ENCODE results near the gene DPP3.
"Not testable (repeated sequence)": the region's sequence is repeated elsewhere in the genome, so short reads cannot be mapped to it uniquely, and the experiment has no call there.

Gene DPP3

DNA sequence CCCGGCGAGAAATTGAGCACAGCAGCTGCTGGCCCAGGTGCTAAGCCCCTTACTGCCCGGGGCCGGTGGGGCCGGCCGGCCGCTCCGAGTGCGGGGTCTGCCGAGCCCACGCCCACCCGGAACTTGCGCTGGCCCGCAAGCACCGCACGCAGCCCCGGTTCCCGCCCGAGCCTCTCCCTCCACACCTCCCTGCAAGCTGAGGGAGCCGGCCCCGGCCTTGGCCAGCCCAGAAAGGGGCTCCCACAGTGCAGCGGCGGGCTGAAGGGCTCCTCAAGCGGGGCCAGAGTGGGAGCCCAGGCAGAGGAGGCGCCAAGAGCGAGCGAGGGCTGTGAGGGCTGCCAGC lies 39.3 kb upstream of the DPP3 start:
- H3K4me3 ChIP-seq (ENCODE audit: low read length in 2 of 2); H2AK5ac ChIP-seq (ENCODE audit: low read depth, low read length); H2AFZ ChIP-seq (ENCODE audit: low read length); DNase-seq (ENCODE audit: low spot score); H4K91ac ChIP-seq (ENCODE audit: low read depth, low read length, poor library complexity); H3K4me1 ChIP-seq (ENCODE audit: control insufficient read depth in 2 of 2, insufficient read depth in 1 of 2, low read depth in 1 of 2, low read length in 2 of 2); H3K18ac ChIP-seq (ENCODE audit: low read length); H3K14ac ChIP-seq (ENCODE audit: low read length); H4K8ac ChIP-seq (ENCODE audit: low read depth, low read length); H2BK12ac ChIP-seq (ENCODE audit: low read length); H3K4ac ChIP-seq (ENCODE audit: low read length); H3K4me2 ChIP-seq (ENCODE audit: insufficient read depth, low read length, poor library complexity, severe bottlenecking); H3K79me1 ChIP-seq (ENCODE audit: low read depth, low read length); H3K9me3 ChIP-seq (replicated peaks in 1 of 2; ENCODE audit: control insufficient read depth in 2 of 2, insufficient read depth in 1 of 2, low read depth in 1 of 2, low read length in 2 of 2); H3K9ac ChIP-seq (ENCODE audit: low read depth, low read length, poor library complexity); H3K27ac ChIP-seq (replicated peaks; ENCODE audit: low read length); H2BK5ac ChIP-seq (ENCODE audit: low read length); H2BK120ac ChIP-seq (ENCODE audit: low read depth, low read length); H2BK15ac ChIP-seq (ENCODE audit: low read length); H3K23ac ChIP-seq (ENCODE audit: low read depth, low read length, poor library complexity); H3K27me3 ChIP-seq (ENCODE audit: control insufficient read depth in 3 of 3, insufficient read depth in 3 of 3, low read depth in 1 of 3, low read length in 3 of 3): not testable (repeated sequence)
- peaks cover 8 to 13% of the 10 kb centered on the region in 2 donors for H3K36me3 ChIP-seq (replicated peaks in 1 of 2; ENCODE audit: control insufficient read depth in 2 of 2, insufficient read depth in 2 of 2, low read length in 2 of 2)
- no CpG with 5 or more reads among the region's 27 CpGs for WGBS, 2 donors (ENCODE audit: extremely low coverage in 2 of 2, insufficient read length in 2 of 2, insufficient replicate concordance in 1 of 2)

DNA sequence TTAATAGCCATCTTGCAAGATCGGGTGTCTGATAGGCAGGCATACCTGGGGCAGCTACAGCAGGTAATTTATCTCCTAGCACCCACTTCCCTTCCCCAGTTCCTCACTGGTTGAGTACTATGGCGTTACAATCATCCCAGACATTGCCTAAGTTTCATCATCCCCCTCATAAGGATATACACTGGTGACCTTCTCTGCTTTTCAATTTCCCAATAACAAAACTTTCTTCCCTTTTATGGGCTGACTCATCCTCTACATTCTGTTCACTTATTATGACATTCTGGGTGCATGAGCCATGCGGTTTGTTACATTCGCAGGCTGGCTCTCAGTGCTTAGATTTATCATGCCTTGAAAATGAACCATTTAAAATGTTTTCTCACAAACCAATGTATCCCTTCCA lies 36.6 kb upstream of the DPP3 start:
- Histone ChIP-seq H2BK5ac (ENCODE audit: low read length) (no peak overlapping the region), H2AK5ac (ENCODE audit: low read depth, low read length) (no peak overlapping the region), H4K91ac (ENCODE audit: low read depth, low read length, poor library complexity) (no peak overlapping the region), H2BK12ac (ENCODE audit: low read length) (no peak overlapping the region), H3K27ac (replicated peaks; ENCODE audit: low read length) (no peak overlapping the region), H3K4me2 (ENCODE audit: insufficient read depth, low read length, poor library complexity, severe bottlenecking) (no peak overlapping the region), H3K27me3 (ENCODE audit: control insufficient read depth in 3 of 3, insufficient read depth in 3 of 3, low read depth in 1 of 3, low read length in 3 of 3) (no peaks in the 10 kb centered on the region), H3K4me3 (ENCODE audit: low read length in 2 of 2) (no peak overlapping the region), H3K36me3 (replicated peaks in 1 of 2; ENCODE audit: control insufficient read depth in 2 of 2, insufficient read depth in 2 of 2, low read length in 2 of 2) (no peaks in the 10 kb centered on the region), H2BK120ac (ENCODE audit: low read depth, low read length) (no peak overlapping the region), H3K18ac (ENCODE audit: low read length) (no peak overlapping the region), H3K79me1 (ENCODE audit: low read depth, low read length) (no peaks in the 10 kb centered on the region), H2AFZ (ENCODE audit: low read length) (no peak overlapping the region), H3K4me1 (ENCODE audit: control insufficient read depth in 2 of 2, insufficient read depth in 1 of 2, low read depth in 1 of 2, low read length in 2 of 2) (no peaks in the 10 kb centered on the region), H3K4ac (ENCODE audit: low read length) (no peak overlapping the region), H3K9me3 (replicated peaks in 1 of 2; ENCODE audit: control insufficient read depth in 2 of 2, insufficient read depth in 1 of 2, low read depth in 1 of 2, low read length in 2 of 2) (peaks cover 0 to 6% of the 10 kb centered on the region in 2 donors), H4K8ac (ENCODE audit: low read depth, low read length) (no peak overlapping the region), H3K9ac (ENCODE audit: low read depth, low read length, poor library complexity) (no peak overlapping the region), H2BK15ac (ENCODE audit: low read length) (no peak overlapping the region), H3K23ac (ENCODE audit: low read depth, low read length, poor library complexity) (no peak overlapping the region), H3K14ac (ENCODE audit: low read length) (no peak overlapping the region)
- no peak for DNase-seq (ENCODE audit: low spot score)
- WGBS, 2 donors (ENCODE audit: extremely low coverage in 2 of 2, insufficient read length in 2 of 2, insufficient replicate concordance in 1 of 2): no CpG with 5 or more reads among the region's 4 CpGs

DNA sequence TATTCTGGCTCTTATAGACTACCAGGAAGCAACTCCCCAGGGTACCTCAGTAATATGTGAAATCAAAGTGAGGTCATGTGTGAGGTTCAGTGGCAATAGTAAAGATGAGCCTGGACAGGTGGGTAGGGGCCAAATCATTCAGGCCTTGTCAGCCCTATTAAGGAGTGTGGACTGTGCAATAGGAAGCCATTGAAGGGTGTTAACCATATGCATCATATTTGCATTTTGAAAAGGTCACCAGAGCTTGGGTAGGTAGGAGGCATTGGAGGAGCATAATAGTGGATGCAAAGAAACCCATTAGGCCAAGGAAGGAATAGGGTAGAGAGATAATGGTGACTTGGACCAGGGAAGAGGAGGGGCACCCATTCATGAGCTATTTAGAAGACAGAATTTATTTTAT lies 33.2 kb upstream of the DPP3 start:
- Histone ChIP-seq H3K4ac (ENCODE audit: low read length) (no peak overlapping the region), H3K4me2 (ENCODE audit: insufficient read depth, low read length, poor library complexity, severe bottlenecking) (no peak overlapping the region), H3K23ac (ENCODE audit: low read depth, low read length, poor library complexity) (no peak overlapping the region), H3K18ac (ENCODE audit: low read length) (no peak overlapping the region), H3K14ac (ENCODE audit: low read length) (no peak overlapping the region), H2AFZ (ENCODE audit: low read length) (no peak overlapping the region), H3K9ac (ENCODE audit: low read depth, low read length, poor library complexity) (no peak overlapping the region), H3K79me1 (ENCODE audit: low read depth, low read length) (no peaks in the 10 kb centered on the region), H2AK5ac (ENCODE audit: low read depth, low read length) (no peak overlapping the region), H2BK5ac (ENCODE audit: low read length) (no peak overlapping the region), H2BK12ac (ENCODE audit: low read length) (no peak overlapping the region), H3K27ac (replicated peaks; ENCODE audit: low read length) (no peak overlapping the region), H3K4me1 (ENCODE audit: control insufficient read depth in 2 of 2, insufficient read depth in 1 of 2, low read depth in 1 of 2, low read length in 2 of 2) (no peaks in the 10 kb centered on the region), H2BK120ac (ENCODE audit: low read depth, low read length) (no peak overlapping the region), H3K27me3 (ENCODE audit: control insufficient read depth in 3 of 3, insufficient read depth in 3 of 3, low read depth in 1 of 3, low read length in 3 of 3) (peaks cover 0 to 9% (median 0%) of the 10 kb centered on the region in 3 experiments), H2BK15ac (ENCODE audit: low read length) (no peak overlapping the region), H4K91ac (ENCODE audit: low read depth, low read length, poor library complexity) (no peak overlapping the region), H4K8ac (ENCODE audit: low read depth, low read length) (no peak overlapping the region), H3K9me3 (replicated peaks in 1 of 2; ENCODE audit: control insufficient read depth in 2 of 2, insufficient read depth in 1 of 2, low read depth in 1 of 2, low read length in 2 of 2) (peaks cover 2 to 6% of the 10 kb centered on the region in 2 donors), H3K4me3 (ENCODE audit: low read length in 2 of 2) (no peak overlapping the region), H3K36me3 (replicated peaks in 1 of 2; ENCODE audit: control insufficient read depth in 2 of 2, insufficient read depth in 2 of 2, low read length in 2 of 2) (no peaks in the 10 kb centered on the region)
- DNase-seq (ENCODE audit: low spot score): no peak

DNA sequence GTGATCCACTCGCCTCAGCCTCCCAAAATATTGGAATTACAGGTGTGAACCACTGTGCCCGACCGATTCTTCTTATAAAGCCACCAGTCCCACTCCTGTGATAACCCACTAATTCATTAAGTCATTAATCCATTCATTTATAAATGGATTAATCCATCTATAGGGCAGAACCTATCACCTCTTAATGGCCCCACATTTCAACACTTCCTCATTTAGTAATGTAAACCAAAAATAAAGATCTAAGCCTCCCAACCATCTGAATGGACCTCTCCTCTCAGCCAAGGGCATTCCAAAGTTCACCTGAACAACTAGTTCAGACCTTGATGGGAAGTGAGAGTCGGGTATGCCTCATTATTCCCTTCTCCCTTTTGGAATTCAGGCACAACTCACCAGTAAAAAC lies 31.7 kb upstream of the DPP3 start:
- no peak overlapping the region for H2BK15ac ChIP-seq (ENCODE audit: low read length)
- H3K36me3 ChIP-seq (replicated peaks in 1 of 2; ENCODE audit: control insufficient read depth in 2 of 2, insufficient read depth in 2 of 2, low read length in 2 of 2): no peaks in the 10 kb centered on the region
- H2BK12ac ChIP-seq (ENCODE audit: low read length): no peak overlapping the region
- H4K91ac ChIP-seq (ENCODE audit: low read depth, low read length, poor library complexity): no peak overlapping the region
- H2AFZ ChIP-seq (ENCODE audit: low read length): no peak overlapping the region
- no peak overlapping the region for H3K18ac ChIP-seq (ENCODE audit: low read length)
- DNase-seq (ENCODE audit: low spot score): no peak
- H3K23ac ChIP-seq (ENCODE audit: low read depth, low read length, poor library complexity): no peak overlapping the region
- H3K4me2 ChIP-seq (ENCODE audit: insufficient read depth, low read length, poor library complexity, severe bottlenecking): no peak overlapping the region
- H3K4ac ChIP-seq (ENCODE audit: low read length): no peak overlapping the region
- H3K27me3 ChIP-seq (ENCODE audit: control insufficient read depth in 3 of 3, insufficient read depth in 3 of 3, low read depth in 1 of 3, low read length in 3 of 3): peaks cover 0 to 11% (median 0%) of the 10 kb centered on the region in 3 experiments
- no peak overlapping the region for H2BK120ac ChIP-seq (ENCODE audit: low read depth, low read length)
- H2BK5ac ChIP-seq (ENCODE audit: low read length): no peak overlapping the region
- peaks cover 4 to 5% of the 10 kb centered on the region in 2 donors for H3K9me3 ChIP-seq (replicated peaks in 1 of 2; ENCODE audit: control insufficient read depth in 2 of 2, insufficient read depth in 1 of 2, low read depth in 1 of 2, low read length in 2 of 2)
- WGBS, 2 donors (ENCODE audit: extremely low coverage in 2 of 2, insufficient read length in 2 of 2, insufficient replicate concordance in 1 of 2): no CpG with 5 or more reads among the region's 4 CpGs
- no peak overlapping the region for H3K14ac ChIP-seq (ENCODE audit: low read length)
- no peak overlapping the region for H3K9ac ChIP-seq (ENCODE audit: low read depth, low read length, poor library complexity)
- H3K79me1 ChIP-seq (ENCODE audit: low read depth, low read length): no peaks in the 10 kb centered on the region
- H4K8ac ChIP-seq (ENCODE audit: low read depth, low read length): no peak overlapping the region
- no peak overlapping the region for H2AK5ac ChIP-seq (ENCODE audit: low read depth, low read length)
- H3K4me1 ChIP-seq (ENCODE audit: control insufficient read depth in 2 of 2, insufficient read depth in 1 of 2, low read depth in 1 of 2, low read length in 2 of 2): no peaks in the 10 kb centered on the region
- H3K27ac ChIP-seq (replicated peaks; ENCODE audit: low read length): no peak overlapping the region
- H3K4me3 ChIP-seq (ENCODE audit: low read length in 2 of 2): no peak overlapping the region
